Amygdala (tissue), 56 donors: ENCODE data around the gene BMP2.

ENCODE experiments used
- DNase-seq, 56 donors: peaks; one replicate each; lab custom pipeline; 2025; lab: John Stamatoyannopoulos, UW

Gene BMP2

DNA sequence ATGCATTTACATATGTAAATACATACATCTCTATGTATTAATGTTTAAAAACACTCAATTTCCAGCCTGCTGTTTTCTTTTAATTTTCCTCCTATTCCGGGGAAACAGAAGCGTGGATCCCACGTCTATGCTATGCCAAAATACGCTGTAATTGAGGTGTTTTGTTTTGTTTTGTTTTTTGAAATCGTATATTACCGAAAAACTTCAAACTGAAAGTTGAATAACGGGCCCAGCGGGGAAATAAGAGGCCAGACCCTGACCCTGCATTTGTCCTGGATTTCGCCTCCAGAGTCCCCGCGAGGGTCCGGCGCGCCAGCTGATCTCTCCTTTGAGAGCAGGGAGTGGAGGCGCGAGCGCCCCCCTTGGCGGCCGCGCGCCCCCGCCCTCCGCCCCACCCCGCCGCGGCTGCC lies 355 bp upstream of the BMP2 start:
- peak in 4 of 56 donors; percentile 19 to 55 (median 31) for DNase-seq

DNA sequence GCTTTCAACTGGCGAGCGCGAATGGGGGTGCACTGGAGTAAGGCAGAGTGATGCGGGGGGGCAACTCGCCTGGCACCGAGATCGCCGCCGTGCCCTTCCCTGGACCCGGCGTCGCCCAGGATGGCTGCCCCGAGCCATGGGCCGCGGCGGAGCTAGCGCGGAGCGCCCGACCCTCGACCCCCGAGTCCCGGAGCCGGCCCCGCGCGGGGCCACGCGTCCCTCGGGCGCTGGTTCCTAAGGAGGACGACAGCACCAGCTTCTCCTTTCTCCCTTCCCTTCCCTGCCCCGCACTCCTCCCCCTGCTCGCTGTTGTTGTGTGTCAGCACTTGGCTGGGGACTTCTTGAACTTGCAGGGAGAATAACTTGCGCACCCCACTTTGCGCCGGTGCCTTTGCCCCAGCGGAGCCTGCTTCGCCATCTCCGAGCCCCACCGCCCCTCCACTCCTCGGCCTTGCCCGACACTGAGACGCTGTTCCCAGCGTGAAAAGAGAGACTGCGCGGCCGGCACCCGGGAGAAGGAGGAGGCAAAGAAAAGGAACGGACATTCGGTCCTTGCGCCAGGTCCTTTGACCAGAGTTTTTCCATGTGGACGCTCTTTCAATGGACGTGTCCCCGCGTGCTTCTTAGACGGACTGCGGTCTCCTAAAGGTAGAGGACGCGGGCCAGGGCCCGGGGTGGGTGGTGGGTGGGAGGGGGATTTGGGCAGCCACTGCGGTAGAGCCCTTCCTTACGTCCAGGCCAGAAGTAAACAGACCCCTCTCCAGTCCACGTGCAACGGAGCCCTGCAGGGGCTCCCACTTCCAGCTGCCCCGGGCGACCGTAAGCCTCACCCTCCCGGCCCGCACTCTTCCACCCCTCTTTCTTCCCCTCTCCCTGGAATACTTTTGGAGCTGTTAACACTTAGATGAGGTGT lies 998 bp downstream of the BMP2 start:
- DNase-seq, result peak in 9 of 56 donors; percentile 9 to 60 (median 42)

DNA sequence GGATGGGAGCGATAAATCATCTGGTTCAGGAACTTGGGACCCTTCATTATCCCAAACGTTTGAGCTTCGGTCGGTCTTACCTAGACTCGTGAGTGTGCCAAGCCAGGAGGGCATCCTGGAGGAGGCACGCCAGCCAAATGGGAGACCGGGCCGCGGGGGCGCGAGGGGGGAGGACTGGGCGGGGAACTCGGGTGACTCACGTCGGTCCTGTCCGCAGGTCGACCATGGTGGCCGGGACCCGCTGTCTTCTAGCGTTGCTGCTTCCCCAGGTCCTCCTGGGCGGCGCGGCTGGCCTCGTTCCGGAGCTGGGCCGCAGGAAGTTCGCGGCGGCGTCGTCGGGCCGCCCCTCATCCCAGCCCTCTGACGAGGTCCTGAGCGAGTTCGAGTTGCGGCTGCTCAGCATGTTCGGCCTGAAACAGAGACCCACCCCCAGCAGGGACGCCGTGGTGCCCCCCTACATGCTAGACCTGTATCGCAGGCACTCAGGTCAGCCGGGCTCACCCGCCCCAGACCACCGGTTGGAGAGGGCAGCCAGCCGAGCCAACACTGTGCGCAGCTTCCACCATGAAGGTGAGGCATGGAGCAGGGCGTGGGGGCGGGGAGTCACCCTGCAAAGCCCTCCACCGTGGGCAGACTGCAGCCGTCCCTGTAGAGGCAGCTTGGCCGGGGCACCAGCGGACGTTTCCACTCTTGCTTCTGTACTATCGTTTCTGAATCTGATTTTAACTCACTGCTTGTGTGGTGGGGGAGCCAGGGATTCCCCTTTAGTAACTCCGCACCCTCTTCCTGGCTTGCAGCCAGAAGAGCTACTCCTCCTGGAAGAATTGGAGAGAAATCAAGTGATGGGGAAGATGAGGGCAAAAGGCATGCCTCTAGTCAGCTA lies 2.7 kb downstream of the BMP2 start:
- peak in 4 of 56 donors; percentile 9 to 59 (median 32) for DNase-seq

DNA sequence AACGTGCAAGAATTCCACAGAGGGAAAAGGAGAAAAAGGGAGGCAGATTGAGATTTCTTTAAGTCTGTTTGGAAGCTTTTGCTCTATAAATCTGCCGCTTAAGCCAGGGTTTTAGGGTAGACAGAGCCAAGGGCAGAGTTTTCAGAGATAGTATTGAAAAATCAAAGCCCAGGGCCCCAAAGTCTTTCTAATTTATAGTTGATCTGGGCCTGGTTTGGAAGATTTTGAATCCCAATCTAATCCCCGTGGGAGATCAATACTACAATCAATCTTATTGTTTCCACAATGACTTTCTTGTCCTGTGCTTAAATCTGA lies 3.3 kb downstream of the BMP2 start:
- DNase-seq, result no peak

DNA sequence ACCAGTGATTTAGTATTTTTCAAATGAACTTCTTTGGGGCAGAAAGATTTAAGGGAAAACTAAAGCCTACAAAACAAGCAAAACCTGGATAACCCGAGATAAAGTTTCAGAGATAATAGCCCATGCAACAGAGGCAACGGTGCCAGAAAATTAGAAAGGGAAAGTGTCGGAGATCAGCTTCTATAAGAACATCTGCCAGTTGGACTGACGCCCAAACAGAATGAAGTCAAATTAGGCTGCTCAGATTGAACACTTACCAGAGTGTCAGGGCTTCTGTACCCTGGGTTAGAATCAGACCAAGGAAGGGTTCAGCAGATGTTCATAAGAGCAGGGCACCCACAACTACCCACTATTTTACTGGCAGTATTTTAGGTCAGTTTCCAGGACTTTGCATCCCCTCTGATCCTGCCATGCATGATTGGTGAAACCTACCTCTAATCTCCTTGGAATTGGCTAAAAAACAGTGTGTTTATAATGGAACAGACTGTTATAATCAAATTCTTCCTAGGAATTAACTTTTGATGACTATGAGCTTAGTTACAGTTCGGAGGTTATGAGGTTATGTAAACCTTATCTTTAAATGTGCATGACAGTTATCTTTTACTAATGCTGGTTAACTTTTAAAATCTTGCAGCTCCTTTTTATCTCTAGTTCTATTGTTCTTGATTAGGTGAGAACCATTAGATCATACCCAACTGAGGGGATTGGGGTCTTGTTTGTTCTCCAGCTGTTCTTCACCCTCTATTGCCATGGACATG lies 13.1 kb downstream of the BMP2 start:
- peak in 1 of 56 donors; percentile 6 for DNase-seq

DNA sequence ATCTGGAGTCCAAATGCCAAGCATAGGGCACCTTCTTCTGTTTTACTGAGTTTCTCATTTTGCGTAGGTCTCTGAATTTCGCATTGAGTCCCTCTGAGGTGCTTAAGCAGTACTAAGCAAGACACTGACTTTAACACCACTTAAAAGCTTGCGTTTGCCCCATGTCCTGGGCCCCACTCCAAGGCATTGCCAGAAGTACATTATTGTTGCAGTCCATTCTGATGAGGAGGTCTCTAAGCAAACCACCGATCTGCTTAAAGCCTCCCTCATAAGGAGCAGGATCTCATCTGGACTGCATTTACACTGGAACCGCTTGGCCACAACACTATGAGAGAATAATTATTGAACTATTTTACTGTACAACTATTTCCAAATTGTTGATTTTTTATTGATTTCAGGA lies 16.3 kb downstream of the BMP2 start:
- DNase-seq, result no peak

DNA sequence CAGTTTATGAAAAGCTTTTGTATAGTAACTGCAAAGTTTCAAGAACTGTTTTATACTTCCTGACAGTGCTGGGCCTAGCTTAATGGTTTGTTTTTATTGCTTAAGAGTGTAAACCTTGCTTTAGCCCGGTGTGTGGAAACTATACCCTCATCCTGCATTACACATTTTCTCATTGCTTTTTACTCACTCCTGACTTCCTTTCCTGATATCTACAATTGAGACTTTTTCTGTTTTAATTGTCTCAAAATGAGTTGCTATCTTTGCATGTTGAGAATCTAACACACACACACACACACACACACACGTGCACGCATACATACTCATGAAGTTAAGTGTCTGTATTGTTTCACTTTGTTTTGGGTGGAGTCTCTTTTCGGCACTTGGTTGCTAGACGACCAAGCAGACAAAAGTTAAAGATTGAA lies 16.7 kb downstream of the BMP2 start:
- no peak for DNase-seq

DNA sequence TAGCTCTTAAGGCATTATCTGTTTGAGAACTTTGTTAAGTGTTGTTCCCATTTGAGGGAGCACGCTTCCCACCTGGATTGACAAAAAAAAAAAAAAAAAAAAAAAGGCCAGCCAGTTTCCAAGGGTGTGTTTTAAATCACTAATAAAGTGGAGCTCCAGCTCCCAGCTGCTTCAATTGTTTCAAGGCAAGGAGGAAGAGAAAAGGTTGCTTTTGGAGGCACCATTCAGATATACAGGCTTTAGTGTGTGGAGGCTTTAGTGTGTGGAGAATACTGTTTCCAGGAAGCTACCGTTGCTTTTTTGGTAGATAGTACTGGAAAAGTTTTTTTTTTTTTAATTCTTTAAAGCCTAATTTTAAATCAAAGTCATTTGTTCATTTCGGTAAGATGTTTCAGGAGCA lies 17.3 kb downstream of the BMP2 start:
- no peak for DNase-seq

DNA sequence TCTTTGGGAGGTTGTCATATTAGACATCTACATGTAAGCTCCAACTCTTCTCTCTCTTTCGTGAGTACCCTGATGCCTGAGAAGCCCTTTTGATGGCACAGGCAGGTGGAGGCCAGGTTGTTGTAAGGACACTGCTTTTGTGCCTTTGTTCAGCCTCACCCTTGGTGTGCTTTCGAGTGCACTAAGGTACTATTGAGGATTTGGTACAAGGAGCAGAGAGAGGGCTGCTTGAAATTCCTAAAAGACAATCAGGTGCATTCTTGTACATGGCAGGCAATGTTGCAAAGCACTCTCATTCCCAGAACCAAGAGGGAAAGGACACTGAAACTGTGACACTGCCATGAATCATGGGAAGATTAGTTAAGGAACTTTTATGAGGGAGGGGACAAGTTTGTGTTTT lies 19.1 kb downstream of the BMP2 start:
- DNase-seq, result no peak

DNA sequence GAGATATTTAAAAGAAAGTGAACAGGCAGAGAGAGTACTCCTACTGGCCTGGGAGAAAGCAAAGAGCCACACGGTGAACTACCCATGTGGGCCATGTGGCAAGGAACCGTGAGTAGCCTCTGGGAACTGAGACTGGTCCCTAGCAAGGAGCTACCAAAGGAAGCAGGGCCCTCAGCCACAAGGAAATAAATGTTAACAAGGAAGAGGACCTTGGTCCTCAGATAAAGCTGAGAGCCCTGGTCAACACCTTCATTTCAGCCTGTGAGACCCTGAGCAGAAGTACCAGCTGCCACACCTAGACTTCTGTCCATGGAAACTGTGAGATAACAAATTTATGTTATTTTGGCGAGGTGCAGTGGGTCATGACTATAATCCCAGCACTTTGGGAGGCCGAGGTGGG lies 25.3 kb downstream of the BMP2 start:
- DNase-seq, result no peak

DNA sequence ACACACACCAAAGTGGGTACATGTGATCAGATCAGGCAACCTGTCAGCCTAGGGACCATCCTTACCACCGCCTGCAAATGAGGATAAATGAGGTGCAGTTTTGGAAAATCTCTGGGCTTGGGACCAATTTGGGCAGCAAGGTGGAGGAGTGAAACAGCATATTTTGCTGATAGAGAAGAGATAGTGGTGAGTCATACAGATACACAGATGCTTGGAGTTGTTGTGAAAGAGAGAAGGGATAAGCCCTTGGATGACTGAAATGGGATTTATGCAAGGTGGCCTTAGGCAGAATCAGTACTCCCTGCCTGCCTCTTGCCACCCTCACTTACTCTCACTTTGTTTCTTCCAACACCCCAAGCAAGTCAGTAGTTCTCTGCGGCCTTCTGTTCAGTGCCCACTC lies 34.7 kb downstream of the BMP2 start:
- peak in 1 of 56 donors; percentile 13 for DNase-seq

DNA sequence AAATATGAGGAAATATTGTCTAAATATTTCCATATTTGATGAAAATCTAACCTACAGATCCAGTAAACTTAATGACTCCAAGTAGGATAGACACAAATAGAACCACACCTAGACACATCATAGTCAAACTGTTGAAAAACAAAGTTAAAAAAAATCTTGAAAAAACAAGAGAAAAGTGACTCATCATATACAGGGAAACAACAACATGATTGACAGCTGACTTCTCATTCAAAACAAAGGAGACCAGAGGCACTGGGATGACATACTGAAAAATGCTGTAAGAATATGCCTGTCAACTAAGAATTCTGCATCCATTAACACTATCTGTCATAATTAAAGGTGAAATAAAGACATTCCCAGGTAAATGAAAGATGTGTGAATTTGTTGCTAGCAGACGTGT lies 38.8 kb downstream of the BMP2 start:
- no peak for DNase-seq

DNA sequence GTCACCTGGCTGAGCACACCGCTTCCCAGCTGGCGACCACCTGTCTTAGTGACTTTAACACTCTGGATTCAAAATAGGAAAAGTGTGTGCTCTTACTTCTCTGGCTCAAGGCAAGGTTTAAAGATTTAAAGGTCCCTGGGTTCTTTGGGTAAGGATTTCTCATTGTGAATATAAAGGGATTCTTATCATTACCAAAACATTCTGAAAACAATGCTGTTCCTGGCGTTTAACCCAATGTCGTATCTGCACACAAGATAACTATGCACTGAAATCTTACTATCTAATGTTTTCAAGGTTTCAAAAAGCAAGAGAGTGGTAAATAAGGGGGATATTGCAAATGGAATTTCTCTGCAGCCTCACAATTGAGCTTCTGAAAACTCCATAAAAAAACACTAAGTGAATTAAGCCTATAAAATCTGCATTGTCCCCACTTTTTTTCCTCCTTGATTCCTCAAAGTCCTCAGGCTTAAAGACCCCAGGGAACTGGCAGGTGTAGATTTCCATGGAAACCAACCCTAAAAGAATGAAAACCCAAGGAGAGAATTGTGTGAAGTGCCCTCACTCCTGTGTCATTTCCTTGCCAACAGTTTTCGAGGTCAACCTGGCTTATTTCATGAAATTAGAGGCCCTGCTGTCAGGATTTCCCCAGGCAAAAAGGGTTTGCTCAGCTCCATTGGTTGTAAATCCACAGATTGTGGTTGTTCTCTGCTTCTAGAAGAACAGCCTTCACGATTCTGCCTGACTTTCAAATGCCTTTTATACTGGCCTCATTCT lies 44.0 kb downstream of the BMP2 start:
- no peak for DNase-seq

DNA sequence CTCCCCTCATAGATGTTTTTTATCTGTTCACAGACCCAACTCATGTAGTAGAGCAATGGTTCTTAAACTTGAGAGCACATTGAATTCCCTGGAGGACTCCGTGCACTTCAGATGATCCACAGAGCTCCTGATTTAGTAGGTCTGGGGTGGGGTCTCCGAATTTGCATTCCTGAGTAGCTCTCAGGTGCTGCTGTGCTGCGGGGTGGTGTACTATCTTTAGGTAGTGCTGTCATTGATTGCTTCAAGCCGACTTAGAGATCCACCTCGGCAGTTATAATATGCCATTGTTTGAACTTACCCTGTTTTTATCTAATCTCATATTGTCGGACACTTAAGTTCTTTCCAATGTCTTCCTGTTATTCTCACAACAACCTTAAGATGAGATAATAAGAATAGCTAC lies 45.0 kb downstream of the BMP2 start:
- no peak for DNase-seq

DNA sequence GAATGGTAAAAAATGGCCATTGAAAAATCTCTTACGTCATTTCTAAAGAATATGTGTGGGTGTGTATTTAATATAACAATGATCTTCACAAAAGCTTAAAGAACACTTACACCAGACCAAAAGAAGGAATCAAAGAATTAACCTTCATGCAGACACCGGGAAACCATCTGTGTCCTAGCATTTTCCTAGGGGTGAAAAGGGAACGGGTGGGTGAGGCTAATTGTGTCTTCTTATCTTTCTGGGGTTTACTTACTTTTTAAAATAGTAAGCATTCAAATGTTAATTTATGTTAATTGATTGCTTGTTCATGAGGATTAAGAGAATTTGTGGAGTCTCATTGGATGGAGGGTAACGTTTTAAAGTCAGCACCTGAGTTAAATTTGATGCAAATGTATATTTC lies 47.5 kb downstream of the BMP2 start:
- DNase-seq, result no peak

DNA sequence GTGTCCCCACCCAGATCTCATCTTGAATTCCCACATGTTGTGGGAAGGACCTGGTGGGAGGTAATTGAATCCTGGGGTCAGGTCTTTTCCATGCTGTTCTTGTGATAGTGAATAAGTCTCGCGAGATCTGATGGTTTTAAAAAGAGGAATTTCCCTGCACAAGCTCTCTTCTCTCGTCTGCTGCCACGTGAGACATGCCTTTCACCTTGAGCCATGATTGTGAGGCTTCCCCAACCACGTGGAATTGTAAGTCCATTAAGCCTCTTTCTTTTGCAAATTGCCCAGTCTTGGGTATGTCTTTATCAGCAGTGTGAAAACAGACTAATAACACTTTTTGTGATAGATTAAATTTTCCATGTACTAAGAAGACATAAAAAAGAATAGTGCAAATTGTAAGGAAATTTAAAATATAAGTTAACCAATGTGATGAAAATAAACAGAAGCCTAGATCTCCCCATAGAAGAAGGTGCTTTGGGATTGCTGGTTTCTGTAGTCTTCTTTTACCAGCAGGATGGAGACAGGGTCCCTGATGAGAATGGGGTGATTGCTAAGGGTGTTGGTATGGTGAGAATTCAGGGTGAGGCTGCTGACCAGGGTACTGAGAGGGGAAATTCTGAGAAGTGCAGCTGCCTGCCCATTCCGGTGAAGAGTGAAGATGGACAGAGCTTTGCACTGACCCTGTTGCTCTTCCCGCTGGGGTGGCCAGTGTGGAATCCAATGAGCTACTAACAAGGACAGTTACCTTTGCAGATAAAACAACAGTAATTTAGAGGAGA lies 50.7 kb downstream of the BMP2 start:
- DNase-seq, result no peak

DNA sequence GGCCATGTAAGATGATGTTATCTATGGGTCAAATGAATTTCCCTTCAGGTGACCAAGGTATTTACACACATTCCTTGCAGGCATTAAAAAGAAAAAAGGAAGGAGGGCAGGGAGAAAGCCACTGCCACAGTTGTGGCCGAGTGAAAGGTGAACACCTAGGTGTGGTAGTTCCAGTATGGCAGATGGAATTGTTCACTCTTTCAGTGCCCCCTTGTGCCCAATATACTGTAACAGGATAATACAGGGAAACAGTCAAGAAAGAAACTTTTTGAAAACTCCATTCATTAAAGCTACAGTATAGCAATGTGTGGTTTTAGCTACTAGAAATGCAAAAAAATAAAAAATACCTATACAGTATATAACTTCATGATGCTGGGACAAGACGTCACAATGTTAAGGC lies 52.1 kb downstream of the BMP2 start:
- no peak for DNase-seq

DNA sequence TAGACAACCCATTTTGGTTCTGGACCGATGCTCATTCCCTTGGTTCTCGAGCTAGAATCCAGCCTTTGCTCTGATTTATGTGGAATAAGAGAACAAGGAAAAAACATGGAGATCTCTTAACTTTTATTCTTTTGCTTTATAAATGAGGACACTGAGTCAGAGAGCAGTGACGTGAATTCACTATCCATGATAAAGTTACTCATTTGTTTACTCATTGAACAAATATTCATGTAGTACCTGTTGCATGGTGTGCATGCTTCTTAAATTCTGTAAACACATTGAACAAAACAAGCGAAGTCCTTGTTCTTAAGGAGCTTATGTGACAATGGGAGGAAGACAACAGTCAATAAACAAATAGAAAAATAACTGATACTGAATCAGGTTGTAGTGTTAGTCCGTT lies 56.9 kb downstream of the BMP2 start:
- DNase-seq, result no peak

DNA sequence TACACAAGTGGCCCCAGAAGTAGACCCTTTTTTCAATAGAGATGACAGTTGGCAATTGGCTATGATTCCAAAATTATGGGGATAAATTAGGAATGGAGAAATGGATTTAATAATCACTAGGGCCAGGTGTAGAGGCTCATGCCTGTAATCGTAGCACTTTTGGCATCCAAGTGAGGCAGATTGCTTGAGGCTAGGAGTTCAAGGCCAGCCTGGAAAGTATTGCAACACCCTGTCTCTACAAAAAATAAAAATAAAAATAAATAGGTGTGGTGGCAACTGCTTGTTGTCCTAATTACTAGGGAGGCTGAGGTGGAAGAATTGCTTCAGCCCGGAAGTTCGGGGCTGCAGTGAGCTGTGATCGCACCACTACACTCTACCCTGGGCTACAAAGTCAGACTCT lies 60.0 kb downstream of the BMP2 start:
- no peak for DNase-seq
